ENCODE measurements around the gene S100A13.
"Not testable (repeated sequence)": the region's sequence is repeated elsewhere in the genome, so short reads cannot be mapped to it uniquely, and the experiment has no call there.

Gene S100A13

GRCh38 chr1:153586347-153586746 lies 41.0 kb downstream of the S100A13 start:
- DNase-seq = no peak
- Histone ChIP-seq H3K9me3 (ENCODE audit: severe bottlenecking) (peaks cover 7% of the 10 kb centered on the region), H3K36me3 (no peaks in the 10 kb centered on the region), H3K4me3 (ENCODE audit: low read depth, low read length) (no peak overlapping the region), H3K27ac (peak overlapping the region; percentile 30), H3K27me3 (ENCODE audit: insufficient read depth, low read depth, severe bottlenecking) (no peaks in the 10 kb centered on the region)
- no peak for TF ChIP-seq CTCF (IDR thresholded peaks at IDR 0.05; ENCODE audit: low read depth, low read length)

- H3K9me3 ChIP-seq (ENCODE audit: severe bottlenecking) = peaks cover 9% of the 10 kb centered on the region
- H3K27ac ChIP-seq = peak overlapping the region; percentile 81
- H3K4me3 ChIP-seq (ENCODE audit: low read depth, low read length) = no peak overlapping the region
- no peak for TF ChIP-seq CTCF (IDR thresholded peaks at IDR 0.05; ENCODE audit: low read depth, low read length)
- no peaks in the 10 kb centered on the region for H3K27me3 ChIP-seq (ENCODE audit: insufficient read depth, low read depth, severe bottlenecking)
- no peaks in the 10 kb centered on the region for H3K36me3 ChIP-seq
- DNase-seq = peak; percentile 71
Observed at GRCh38 chr1:153585006-153585405, 42.3 kb downstream of the S100A13 start.

- DNase-seq = no peak
- Histone ChIP-seq H3K27me3 (ENCODE audit: insufficient read depth, low read depth, severe bottlenecking) (no peaks in the 10 kb centered on the region), H3K9me3 (ENCODE audit: severe bottlenecking) (peaks cover 9% of the 10 kb centered on the region)
Observed at GRCh38 chr1:153583976-153584375, 43.3 kb downstream of the S100A13 start.

GRCh38 chr1:153583514-153583913 lies 43.8 kb downstream of the S100A13 start:
- not testable (repeated sequence) for H3K27me3 ChIP-seq (ENCODE audit: insufficient read depth, low read depth, severe bottlenecking); H3K9me3 ChIP-seq (ENCODE audit: severe bottlenecking); H3K36me3 ChIP-seq; H3K4me3 ChIP-seq (ENCODE audit: low read depth, low read length)
- H3K27ac ChIP-seq = peak overlapping the region; percentile 81
- DNase-seq = peak; percentile 55

More at GRCh38 chr1:153583976-153584375, 43.3 kb downstream of the S100A13 start:
- H3K36me3 ChIP-seq = no peaks in the 10 kb centered on the region
- TF ChIP-seq CTCF (IDR thresholded peaks at IDR 0.05; ENCODE audit: low read depth, low read length) = no peak
- no peak overlapping the region for H3K4me3 ChIP-seq (ENCODE audit: low read depth, low read length)
- peak overlapping the region; percentile 81 for H3K27ac ChIP-seq

- H3K36me3 ChIP-seq; DNase-seq; H3K27me3 ChIP-seq (ENCODE audit: insufficient read depth, low read depth, severe bottlenecking); H3K4me3 ChIP-seq (ENCODE audit: low read depth, low read length); H3K9me3 ChIP-seq (ENCODE audit: severe bottlenecking): not testable (repeated sequence)
- H3K27ac ChIP-seq = peak overlapping the region; percentile 81
Observed at GRCh38 chr1:153582836-153583235, 44.5 kb downstream of the S100A13 start.

GRCh38 chr1:153578936-153579335 lies 48.4 kb downstream of the S100A13 start:
- TF ChIP-seq CTCF (IDR thresholded peaks at IDR 0.05; ENCODE audit: low read depth, low read length) = no peak
- no peak for DNase-seq
- Histone ChIP-seq H3K27ac (no peak overlapping the region), H3K4me3 (ENCODE audit: low read depth, low read length) (no peak overlapping the region), H3K36me3 (no peaks in the 10 kb centered on the region), H3K9me3 (ENCODE audit: severe bottlenecking) (peaks cover 16% of the 10 kb centered on the region), H3K27me3 (ENCODE audit: insufficient read depth, low read depth, severe bottlenecking) (no peaks in the 10 kb centered on the region)

GRCh38 chr1:153578490-153578889 lies 48.8 kb downstream of the S100A13 start:
- Histone ChIP-seq H3K4me3 (ENCODE audit: low read depth, low read length) (no peak overlapping the region), H3K36me3 (no peaks in the 10 kb centered on the region), H3K27ac (no peak overlapping the region), H3K27me3 (ENCODE audit: insufficient read depth, low read depth, severe bottlenecking) (no peaks in the 10 kb centered on the region), H3K9me3 (ENCODE audit: severe bottlenecking) (peaks cover 16% of the 10 kb centered on the region)
- TF ChIP-seq CTCF (IDR thresholded peaks at IDR 0.05; ENCODE audit: low read depth, low read length) = no peak
- no peak for DNase-seq

Data from WERI-Rb-1 (cell line).